Liver (tissue), 9 donors: ENCODE results near the gene MYO16. TPM values are rescaled to one million over a fixed set of nuclear protein-coding genes. Genes with fewer than 3 reads are reported as not detected.

Experiments
- DNase-seq: peaks from one replicate; pipeline ENCODE4 v3.0.0-alpha.2; 2017; ENCODE audit warnings: low spot score
- H3K27ac ChIP-seq, 2 donors: one replicate each; pipeline ENCODE4 v1.7.0; 2013; ENCODE audit warnings: inconsistent platforms in 2 of 2, low read length in 2 of 2, control low read depth in 1 of 2, low read depth in 1 of 2, mild to moderate bottlenecking in 1 of 2
- H3K27me3 ChIP-seq, 4 donors: one replicate each; pipeline versions ENCODE4 v1.6.1 to v1.7.0; 2013; ENCODE audit warnings: low read length in 3 of 4, inconsistent platforms in 1 of 4, mild to moderate bottlenecking in 1 of 4, moderate library complexity in 1 of 4; ENCODE audit not compliant: control insufficient read depth in 4 of 4, insufficient read depth in 4 of 4
- H3K36me3 ChIP-seq, 4 donors: one replicate each; pipeline versions ENCODE4 v1.6.1 to v1.7.0; 2013; ENCODE audit warnings: low read length in 3 of 4, mild to moderate bottlenecking in 3 of 4, low read depth in 1 of 4, moderate library complexity in 1 of 4; ENCODE audit not compliant: control insufficient read depth in 4 of 4, insufficient read depth in 3 of 4
- H3K4me1 ChIP-seq, 4 donors: one replicate each; pipeline versions ENCODE4 v1.6.1 to v1.7.0; 2013; ENCODE audit warnings: low read length in 3 of 4, mild to moderate bottlenecking in 3 of 4, moderate library complexity in 1 of 4; ENCODE audit not compliant: control insufficient read depth in 4 of 4, insufficient read depth in 4 of 4
- H3K4me3 ChIP-seq, 3 donors: one replicate each; pipeline versions ENCODE4 v1.6.1 to v1.7.0; 2013; ENCODE audit warnings: low read length in 3 of 3, control low read depth in 1 of 3, low read depth in 1 of 3, mild to moderate bottlenecking in 1 of 3
- H3K9ac ChIP-seq, 2 donors: one replicate each; pipeline ENCODE4 v1.7.0; 2013; ENCODE audit warnings: low read length in 2 of 2, mild to moderate bottlenecking in 2 of 2, moderate library complexity in 2 of 2, control low read depth in 1 of 2, low read depth in 1 of 2
- H3K9me3 ChIP-seq, 4 donors: one replicate each; pipeline versions ENCODE4 v1.6.1 to v1.7.0; 2013; ENCODE audit warnings: low read length in 3 of 4; ENCODE audit not compliant: control insufficient read depth in 4 of 4
- ATF3 ChIP-seq: IDR thresholded peaks from 2 replicates; pipeline ENCODE4 v1.6.1; 2016; ENCODE audit warnings: antibody characterized with exemption
- CTCF ChIP-seq: fragments of 150-350 bp; IDR thresholded peaks from 2 replicates; pipeline ENCODE4 v1.5.1; 2017; ENCODE audit warnings: improper control_type of control experiment, low read depth, low read length; ENCODE audit not compliant: missing input control
- EGR1 ChIP-seq, 2 donors: IDR thresholded peaks; 2 replicates each; pipeline ENCODE4 v1.6.1; 2016 to 2018; ENCODE audit warnings: antibody characterized with exemption in 2 of 2, low read depth in 2 of 2
- FOXA1 ChIP-seq: IDR thresholded peaks from 2 replicates; pipeline ENCODE4 v1.6.1; 2016; ENCODE audit warnings: antibody characterized with exemption
- FOXA2 ChIP-seq: IDR thresholded peaks from 2 replicates; pipeline ENCODE4 v1.6.1; 2016; ENCODE audit warnings: antibody characterized with exemption
- GABPA ChIP-seq, 2 donors: IDR thresholded peaks in 1 of 2; conservative IDR thresholded peaks in 1 of 2; 2 replicates each; pipeline ENCODE4 v1.6.1; 2016; ENCODE audit warnings: antibody characterized with exemption in 2 of 2, mild to moderate bottlenecking in 1 of 2, moderate library complexity in 1 of 2
- HNF4G ChIP-seq: IDR thresholded peaks from 2 replicates; pipeline ENCODE4 v1.6.1; 2016; ENCODE audit warnings: antibody characterized with exemption
- MAX ChIP-seq: IDR thresholded peaks from 2 replicates; pipeline ENCODE4 v1.6.1; 2016; ENCODE audit warnings: antibody characterized with exemption
- NR2F2 ChIP-seq: IDR thresholded peaks from 2 replicates; pipeline ENCODE4 v1.6.1; 2016; ENCODE audit warnings: antibody characterized with exemption
- RAD21 ChIP-seq, 2 donors: IDR thresholded peaks; 2 replicates each; pipeline ENCODE4 v1.6.1; 2016; ENCODE audit warnings: antibody characterized with exemption in 2 of 2, mild to moderate bottlenecking in 2 of 2
- REST ChIP-seq: IDR thresholded peaks from 2 replicates; pipeline ENCODE4 v1.6.1; 2016; ENCODE audit warnings: antibody characterized with exemption, mild to moderate bottlenecking
- RXRA ChIP-seq, 2 donors: IDR thresholded peaks; 2 replicates each; pipeline ENCODE4 v1.6.1; 2017 to 2018; ENCODE audit warnings: antibody characterized with exemption in 2 of 2, mild to moderate bottlenecking in 1 of 2
- SP1 ChIP-seq: IDR thresholded peaks from 2 replicates; pipeline ENCODE4 v1.6.1; 2018; ENCODE audit warnings: antibody characterized with exemption, mild to moderate bottlenecking
- YY1 ChIP-seq: IDR thresholded peaks from 2 replicates; pipeline ENCODE4 v1.6.1; 2016; ENCODE audit warnings: antibody characterized with exemption, mild to moderate bottlenecking
- ZBTB33 ChIP-seq: IDR thresholded peaks from 2 replicates; pipeline ENCODE4 v1.6.1; 2016; ENCODE audit warnings: antibody characterized with exemption
- whole genome bisulfite sequencing: extraction: QIAGEN DNeasy Blood & Tissue Kit; methylation state at CpG from one replicate; pipeline ENCODE4 v1.1.7; 2013; 5-methylcytosine and 5-hydroxymethylcytosine counted together
- polyA plus RNA-seq, 2 donors: library from polyadenylated mRNA; stranded (reverse) in 1 of 2; unstranded in 1 of 2; fragments of 200-250 nt in 1 of 2; fragments of >200 nt in 1 of 2; fragmentation: Nextera tagmentation in 1 of 2; extraction: Ambion mirVana in 1 of 2; gene quantifications; one replicate each; pipeline versions ENCODE4 v1.2.1 to v1.2.3, GENCODE V29; 2013 to 2015
- total RNA-seq, 2 donors: library from RNA; depleted of rRNA; stranded (reverse); fragments of >200 nt; gene quantifications; one replicate each; pipeline ENCODE4 v1.2.3, GENCODE V29; 2014
- donor health status: healthy.
- donor health status: healthy.
- donor health status: healthy.
- donor health status: healthy.
- donor health status: healthy.

The MYO16 gene
- total and polyA plus RNA-seq, 4 donors, result 0.37 to 1.1 (median 0.68) TPM

GRCh38 chr13:109220631-109221030 lies 591.2 kb downstream of the MYO16 start (continued):
- TF ChIP-seq CTCF (no peak), GABPA (IDR thresholded peaks at IDR 0.05 in 1 of 2, conservative IDR thresholded peaks at IDR 0.05 in 1 of 2) (no peak)

GRCh38 chr13:109224033-109224432 lies 594.6 kb downstream of the MYO16 start:
- 89% methylated on average over 4 of the region's 4 CpGs for WGBS
- DNase-seq, result no peak
- Histone ChIP-seq H3K36me3 (no peaks in the 10 kb centered on the region), H3K9ac (no peak overlapping the region), H3K27ac (no peak overlapping the region), H3K27me3 (no peaks in the 10 kb centered on the region), H3K4me1 (peaks cover 0 to 4% (median 0%) of the 10 kb centered on the region in 4 donors), H3K9me3 (peaks cover 0 to 6% (median 2%) of the 10 kb centered on the region in 4 donors), H3K4me3 (no peak overlapping the region)
- TF ChIP-seq CTCF (no peak), REST (no peak)

- WGBS, result 91% methylated on average over 1 of the region's 1 CpG
Measured at GRCh38 chr13:109226631-109227030, 597.2 kb downstream of the MYO16 start.

More at GRCh38 chr13:109226631-109227030, 597.2 kb downstream of the MYO16 start:
- Histone ChIP-seq H3K4me3 (no peak overlapping the region), H3K36me3 (no peaks in the 10 kb centered on the region), H3K27ac (no peak overlapping the region), H3K4me1 (peaks cover 0 to 4% (median 0%) of the 10 kb centered on the region in 4 donors), H3K27me3 (no peaks in the 10 kb centered on the region), H3K9me3 (peaks cover 0 to 6% (median 2%) of the 10 kb centered on the region in 4 donors), H3K9ac (no peak overlapping the region)
- TF ChIP-seq NR2F2 (no peak), REST (no peak), ZBTB33 (no peak), MAX (no peak), GABPA (IDR thresholded peaks at IDR 0.05 in 1 of 2, conservative IDR thresholded peaks at IDR 0.05 in 1 of 2) (no peak), FOXA2 (no peak), EGR1 (IDR thresholded peaks at IDR 0.05; ENCODE audit: low read depth in 2 of 2) (no peak), ATF3 (no peak), RXRA (IDR thresholded peaks at IDR 0.05) (no peak), YY1 (no peak), HNF4G (no peak), FOXA1 (no peak), RAD21 (IDR thresholded peaks at IDR 0.05) (no peak), SP1 (no peak)
- DNase-seq, result no peak
